Ovary (tissue), 3 donors: ENCODE results near the gene TRIM28.

Experiments
- CTCF ChIP-seq, 3 donors: fragments of 450-650 bp in 2 of 3; fragments of 200-600 bp in 1 of 3; IDR thresholded peaks; one replicate each; pipeline versions ENCODE4 v1.5.1 to v1.8.0; 2016 to 2022; ENCODE audit warnings: antibody characterized with exemption in 3 of 3, mild to moderate bottlenecking in 1 of 3
- EP300 ChIP-seq: sonication (generic); formaldehyde crosslinking; IDR thresholded peaks from one replicate; pipeline ENCODE4 v1.6.1; 2017; ENCODE audit warnings: antibody characterized with exemption
- POLR2A ChIP-seq: fragments of 450-650 bp; IDR thresholded peaks from one replicate; pipeline ENCODE4 v1.6.1; 2017; ENCODE audit warnings: antibody characterized with exemption, mild to moderate bottlenecking, moderate library complexity
- donor health status: DM: no; HTN: no; CAD: no.

GRCh38 chr19:58586133-58586765, 42.4 kb downstream of the TRIM28 start:
- TF ChIP-seq EP300 (no peak), CTCF (IDR thresholded peaks at IDR 0.05) (no peak), POLR2A (no peak)
